ENCODE data around the gene SLC9A9. TPM values are rescaled to one million over a fixed set of nuclear protein-coding genes. Genes with fewer than 3 reads are reported as not detected.

SLC9A9 gene
- total RNA-seq, 4 donors from 2014 or later, result 1.1 to 15.9 (median 9.7) TPM

GRCh38 chr3:143360244-143360643, 488.0 kb downstream of the SLC9A9 start:
- in situ Hi-C loops (cut with MboI; ENCODE audit: low pct_ligation_motif_present in 1 of 4, low pct_unique_long_range_greater_than_20kb in 1 of 4, low sequenced_read_pairs in 3 of 4), result no loop called here
- TF ChIP-seq EP300 (IDR thresholded peaks at IDR 0.05; ENCODE audit: low read depth) (no peak), POLR2AphosphoS5 (IDR thresholded peaks at IDR 0.05) (no peak), POLR2A (IDR thresholded peaks at IDR 0.05) (no peak), CTCF (IDR thresholded peaks at IDR 0.05) (no peak)
- Histone ChIP-seq H3K36me3 (no peaks in the 10 kb centered on the region), H3K27me3 (no peaks in the 10 kb centered on the region), H3K27ac (no peak overlapping the region), H3K9me3 (peaks cover 0 to 3% of the 10 kb centered on the region in 2 donors), H3K4me3 (no peak overlapping the region), H3K4me1 (no peaks in the 10 kb centered on the region)
- 89% methylated on average over 2 of the region's 2 CpGs; no CpG with 5 or more reads in 1 of the 2 donors for WGBS, 2 donors (ENCODE audit: low coverage in 1 of 2)
- no peak for DNase-seq
- intact Hi-C loops (cut with DNase I; ENCODE audit: low total_unique reads), result no loop called here

GRCh38 chr3:143358793-143359491, 489.3 kb downstream of the SLC9A9 start:
- in situ Hi-C loops (cut with MboI; ENCODE audit: low pct_ligation_motif_present in 1 of 4, low pct_unique_long_range_greater_than_20kb in 1 of 4, low sequenced_read_pairs in 3 of 4) (no loop called here), intact Hi-C loops (cut with DNase I; ENCODE audit: low total_unique reads) (no loop called here)
- H3K36me3 ChIP-seq, result no peaks in the 10 kb centered on the region
- TF ChIP-seq POLR2AphosphoS5 (IDR thresholded peaks at IDR 0.05) (no peak), EP300 (IDR thresholded peaks at IDR 0.05; ENCODE audit: low read depth) (no peak), CTCF (IDR thresholded peaks at IDR 0.05) (no peak), POLR2A (IDR thresholded peaks at IDR 0.05) (no peak)
- 70 to 74% methylated on average over 3 to 4 of the region's 4 CpGs for WGBS, 2 donors (ENCODE audit: low coverage in 1 of 2)
- DNase-seq, result no peak
- no peaks in the 10 kb centered on the region for H3K27me3 ChIP-seq
- no peak overlapping the region for H3K27ac ChIP-seq
- peaks cover 0 to 3% of the 10 kb centered on the region in 2 donors for H3K9me3 ChIP-seq
- H3K4me3 ChIP-seq, result no peak overlapping the region
- no peaks in the 10 kb centered on the region for H3K4me1 ChIP-seq

- intact Hi-C loops (cut with DNase I; ENCODE audit: low total_unique reads) (no loop called here), in situ Hi-C loops (cut with MboI; ENCODE audit: low pct_ligation_motif_present in 1 of 4, low pct_unique_long_range_greater_than_20kb in 1 of 4, low sequenced_read_pairs in 3 of 4) (no loop called here)
- Histone ChIP-seq H3K4me1 (no peaks in the 10 kb centered on the region), H3K4me3 (no peak overlapping the region), H3K36me3 (no peaks in the 10 kb centered on the region), H3K27me3 (no peaks in the 10 kb centered on the region), H3K9me3 (peaks cover 0 to 3% of the 10 kb centered on the region in 2 donors), H3K27ac (no peak overlapping the region)
- no peak for DNase-seq
- 28 to 33% methylated on average over 2 of the region's 2 CpGs for WGBS, 2 donors (ENCODE audit: low coverage in 1 of 2)
- no peak for TF ChIP-seq POLR2AphosphoS5 (IDR thresholded peaks at IDR 0.05)
- no peak for TF ChIP-seq EP300 (IDR thresholded peaks at IDR 0.05; ENCODE audit: low read depth)
- no peak for TF ChIP-seq CTCF (IDR thresholded peaks at IDR 0.05)
- TF ChIP-seq POLR2A (IDR thresholded peaks at IDR 0.05), result no peak
These were observed 490.0 kb downstream of the SLC9A9 start for GRCh38 chr3:143358155-143358792.

GRCh38 chr3:143357700-143358099, 490.6 kb downstream of the SLC9A9 start:
- 53 to 64% methylated on average over 2 to 3 of the region's 3 CpGs for WGBS, 2 donors (ENCODE audit: low coverage in 1 of 2)
- intact Hi-C loops (cut with DNase I; ENCODE audit: low total_unique reads), result no loop called here

More at GRCh38 chr3:143357700-143358099, 490.6 kb downstream of the SLC9A9 start:
- H3K27me3 ChIP-seq, result no peaks in the 10 kb centered on the region
- no peak overlapping the region for H3K27ac ChIP-seq
- H3K9me3 ChIP-seq, result peaks cover 0 to 3% of the 10 kb centered on the region in 2 donors
- in situ Hi-C loops (cut with MboI; ENCODE audit: low pct_ligation_motif_present in 1 of 4, low pct_unique_long_range_greater_than_20kb in 1 of 4, low sequenced_read_pairs in 3 of 4), result no loop called here
- DNase-seq, result no peak
- no peaks in the 10 kb centered on the region for H3K36me3 ChIP-seq
- no peak overlapping the region for H3K4me3 ChIP-seq
- TF ChIP-seq CTCF (IDR thresholded peaks at IDR 0.05), result no peak
- no peak for TF ChIP-seq EP300 (IDR thresholded peaks at IDR 0.05; ENCODE audit: low read depth)
- TF ChIP-seq POLR2AphosphoS5 (IDR thresholded peaks at IDR 0.05), result no peak
- no peak for TF ChIP-seq POLR2A (IDR thresholded peaks at IDR 0.05)
- no peaks in the 10 kb centered on the region for H3K4me1 ChIP-seq

Data from transverse colon (tissue), 4 donors.